ENCODE measurements around the gene ZNF3. TPM values are rescaled to one million over a fixed set of nuclear protein-coding genes. Genes with fewer than 3 reads are reported as not detected.

Gene ZNF3
- total RNA-seq, 2 donors from 2014 or later, result 23.1 to 24.2 TPM

DNA sequence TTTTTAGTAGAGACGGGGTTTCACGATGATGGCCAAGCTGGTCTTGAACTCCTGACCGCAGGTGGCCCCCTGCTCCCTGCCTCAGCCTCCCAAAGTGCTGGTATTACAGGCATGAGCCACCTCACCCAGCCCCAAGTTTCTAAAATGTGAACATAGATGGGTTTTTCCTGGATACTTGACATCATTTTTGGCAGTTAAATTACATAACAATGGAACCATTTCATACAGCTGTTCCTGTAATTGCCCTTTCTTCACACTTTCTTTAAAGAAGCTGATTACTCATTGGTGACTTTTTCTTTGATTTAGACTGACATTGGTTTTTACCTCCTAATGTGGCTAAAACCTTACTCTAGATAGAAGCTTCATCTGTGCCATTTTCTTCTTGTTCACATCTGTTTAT lies 60.2 kb downstream of the ZNF3 start:
- peak; percentile 45 to 47 for ATAC-seq (replicated peaks in 1 of 2)
- Mint-ChIP-seq H3K27me3 (ENCODE audit: low read depth) (no peaks in the 10 kb centered on the region), H3K9me3 (no peaks in the 10 kb centered on the region), H3K4me1 (ENCODE audit: low read depth) (peaks cover 73% of the 10 kb centered on the region), H3K27ac (peak overlapping the region; percentile 88), H3K36me3 (ENCODE audit: insufficient read depth in 2 of 2) (peaks cover 15 to 41% of the 10 kb centered on the region in 2 donors), H3K4me3 (peak overlapping the region; percentile 17 to 57)
- DNase-seq, result peak in 1 of 2 donors; percentile 24

Other genes starting within 250 kb of the ZNF3 start
- under 1 TPM; 0.46 to 0.53 TPM for gene OR2AE1, start 204.7 kb downstream of the ZNF3 start, total RNA-seq
- 10 to 100 TPM; 34.9 to 38.2 TPM for gene TRIM4, start 162.2 kb downstream of the ZNF3 start, total RNA-seq
- 1 to 10 TPM in 1 of 2 donors, under 1 TPM in 1; 0.58 to 1.7 TPM for gene GJC3, start 152.1 kb downstream of the ZNF3 start, total RNA-seq
- gene AZGP1, start 105.7 kb downstream of the ZNF3 start, total RNA-seq, result not detected
- gene ZKSCAN1, start 66.1 kb downstream of the ZNF3 start, total RNA-seq, result 10 to 100 TPM; 70.3 to 78.2 TPM
- 10 to 100 TPM in 1 of 2 donors, 1 to 10 TPM in 1; 8.4 to 12.4 TPM for gene ZSCAN21, start 31.9 kb downstream of the ZNF3 start, total RNA-seq
- 10 to 100 TPM; 43.7 to 45.4 TPM for gene COPS6, start 7.2 kb upstream of the ZNF3 start, total RNA-seq
- gene MCM7, start 19.7 kb upstream of the ZNF3 start, total RNA-seq, result 100 to 1,000 TPM; 270 to 332 TPM
- 10 to 100 TPM in 1 of 2 donors, 1 to 10 TPM in 1; 9.3 to 10.5 TPM for gene AP4M1, start 19.9 kb upstream of the ZNF3 start, total RNA-seq
- gene TAF6, start 37.6 kb upstream of the ZNF3 start, total RNA-seq, result 10 to 100 TPM; 76.7 to 88.1 TPM
- 10 to 100 TPM; 11.1 to 18.8 TPM for gene CNPY4, start 37.9 kb upstream of the ZNF3 start, total RNA-seq
- 1 to 10 TPM; 3.2 to 3.4 TPM for gene MBLAC1, start 45.2 kb upstream of the ZNF3 start, total RNA-seq
- 100 to 1,000 TPM; 130 to 134 TPM for gene LAMTOR4, start 67.2 kb upstream of the ZNF3 start, total RNA-seq
- gene TRAPPC14, start 77.0 kb upstream of the ZNF3 start, total RNA-seq, result 10 to 100 TPM; 22.1 to 28.8 TPM
- 10 to 100 TPM in 1 of 2 donors, 1 to 10 TPM in 1; 6.9 to 11.7 TPM for gene GAL3ST4, start 86.9 kb upstream of the ZNF3 start, total RNA-seq
- 10 to 100 TPM in 1 of 2 donors, 1 to 10 TPM in 1; 9.7 to 14.2 TPM for gene GPC2, start 95.7 kb upstream of the ZNF3 start, total RNA-seq
- 100 to 1,000 TPM; 103 to 121 TPM for gene STAG3, start 96.2 kb upstream of the ZNF3 start, total RNA-seq
- 10 to 100 TPM; 26.7 to 34.4 TPM for gene PVRIG, start 138.2 kb upstream of the ZNF3 start, total RNA-seq
- gene SPDYE3, start 226.0 kb upstream of the ZNF3 start, total RNA-seq, result not detected